Endothelial cell of umbilical vein (primary cell): ENCODE results near the gene ELMOD3. TPM values are rescaled to one million over a fixed set of nuclear protein-coding genes. Genes with fewer than 3 reads are reported as not detected.

Experiments used
- BruUV-seq: library from RNA; stranded (reverse); fragments of 400-500 nt; replicated peaks from 2 replicates; lab custom pipeline; 2021; lab: Mats Ljungman, UMichigan
- CTCF ChIA-PET: fragments of 300-600, 350-600 bp; sonication (Branson Sonifier 250); formaldehyde crosslinking; loops from one replicate; lab custom pipeline; 2021; ENCODE audit warnings: antibody characterized with exemption, inconsistent platforms; lab: Charles Lee
- POLR2A ChIA-PET: fragments of 300-600, 350-600 bp; sonication (Branson Sonifier 250); formaldehyde crosslinking; loops from one replicate; lab custom pipeline; 2021; ENCODE audit warnings: antibody characterized with exemption, inconsistent platforms; lab: Charles Lee
- DNase-seq: peaks from one replicate; pipeline ENCODE4 v3.0.0-alpha.2; 2011; ENCODE audit warnings: low read depth, low spot score
- FAIRE-seq: peaks from 2 replicates; lab custom pipeline; 2011; peaks lifted over from hg19 to GRCh38; lab: Jason Lieb, UNC
- H2AFZ ChIP-seq: 2 replicates; pipeline ENCODE4 v1.6.0; 2012; ENCODE audit warnings: low read depth, low read length, control low read depth, inconsistent platforms
- H3K27ac ChIP-seq: 2 replicates; pipeline ENCODE4 v1.5.1; 2011; ENCODE audit warnings: low read depth, mild to moderate bottlenecking, control low read depth, low read length, moderate library complexity; ENCODE audit not compliant: insufficient read depth
- H3K27me3 ChIP-seq, 2 experiments: 2 replicates each; pipeline versions ENCODE4 v1.6.0 to v1.6.1; 2011; ENCODE audit warnings: low read length in 2 of 2, mixed read lengths in 1 of 2; ENCODE audit not compliant: control insufficient read depth in 2 of 2, insufficient read depth in 2 of 2
- H3K36me3 ChIP-seq, 2 experiments: 2 replicates in 1 of 2; 3 replicates in 1 of 2; pipeline ENCODE4 v1.5.1; 2011; ENCODE audit warnings: low read length in 2 of 2, mild to moderate bottlenecking in 1 of 2, moderate library complexity in 1 of 2; ENCODE audit not compliant: control insufficient read depth in 2 of 2, insufficient read depth in 2 of 2; ENCODE audit errors: extremely low read depth in 1 of 2
- H3K4me1 ChIP-seq: 3 replicates; pipeline ENCODE4 v1.5.1; 2011; ENCODE audit warnings: mild to moderate bottlenecking, low read length; ENCODE audit not compliant: control insufficient read depth, insufficient read depth; ENCODE audit errors: extremely low read depth
- H3K4me2 ChIP-seq: 2 replicates; pipeline ENCODE4 v1.6.1; 2011; ENCODE audit warnings: low read length, control low read depth, mixed read lengths; ENCODE audit not compliant: insufficient read depth
- H3K4me3 ChIP-seq, 3 experiments: fragments of 200-600 bp in 1 of 3; sonication (generic), shearing (Covaris generic) in 1 of 3; replicated peaks in 1 of 3; 2 replicates each; pipeline ENCODE4 v1.5.1; 2011 to 2016; ENCODE audit warnings: control low read depth in 3 of 3, low read length in 3 of 3, mild to moderate bottlenecking in 2 of 3, inconsistent platforms in 1 of 3, low read depth in 1 of 3, moderate library complexity in 1 of 3; ENCODE audit not compliant: insufficient read depth in 1 of 3
- H3K79me2 ChIP-seq: 2 replicates; pipeline ENCODE4 v1.6.0; 2012; ENCODE audit warnings: low read length, inconsistent platforms; ENCODE audit not compliant: control insufficient read depth, insufficient read depth
- H3K9ac ChIP-seq: replicated peaks from 2 replicates; pipeline ENCODE3; 2011; ENCODE audit warnings: low read length, control low read depth; ENCODE audit not compliant: insufficient read depth; ENCODE audit errors: extremely low read depth
- H3K9me1 ChIP-seq: replicated peaks from 3 replicates; pipeline ENCODE4 v1.6.0; 2011; ENCODE audit warnings: mild to moderate bottlenecking, low read length; ENCODE audit not compliant: control insufficient read depth, insufficient read depth; ENCODE audit errors: extremely low read depth
- H3K9me3 ChIP-seq: replicated peaks from 2 replicates; pipeline ENCODE4 v1.5.1; 2012; ENCODE audit warnings: low read length, inconsistent platforms; ENCODE audit not compliant: control insufficient read depth, insufficient read depth
- H4K20me1 ChIP-seq: replicated peaks from 2 replicates; pipeline ENCODE3; 2011; ENCODE audit warnings: mild to moderate bottlenecking, low read length; ENCODE audit not compliant: control insufficient read depth, insufficient read depth; ENCODE audit errors: extremely low read depth
- CTCF ChIP-seq, 2 donors: IDR thresholded peaks; 1 replicate in 1 of 2; 2 replicates in 1 of 2; pipeline ENCODE4 v1.5.1; 2011; ENCODE audit warnings: low read length in 2 of 2, mild to moderate bottlenecking in 2 of 2, moderate library complexity in 2 of 2, control low read depth in 1 of 2, inconsistent platforms in 1 of 2, low read depth in 1 of 2; ENCODE audit not compliant: insufficient read depth in 1 of 2; ENCODE audit errors: extremely low read depth in 1 of 2
- EZH2 ChIP-seq: IDR thresholded peaks from 2 replicates; pipeline ENCODE4 v1.6.1; 2012; ENCODE audit warnings: borderline replicate concordance, low read depth, mild to moderate bottlenecking, moderate library complexity, low read length, inconsistent platforms; ENCODE audit not compliant: severe bottlenecking
- FOS ChIP-seq: IDR thresholded peaks from 2 replicates; pipeline ENCODE4 v1.6.1; 2011; ENCODE audit warnings: mild to moderate bottlenecking, low read length, moderate library complexity, borderline replicate concordance; ENCODE audit not compliant: insufficient read depth
- GATA2 ChIP-seq: IDR thresholded peaks from 2 replicates; pipeline ENCODE4 v1.7.0; 2011; ENCODE audit warnings: low read depth, mild to moderate bottlenecking, moderate library complexity, mixed read lengths, low read length; ENCODE audit not compliant: insufficient read length, insufficient read depth
- JUN ChIP-seq: IDR thresholded peaks from 2 replicates; pipeline ENCODE4 v1.6.1; 2011; ENCODE audit warnings: borderline replicate concordance, low read depth; ENCODE audit not compliant: insufficient read length, insufficient read depth
- MAX ChIP-seq: IDR thresholded peaks from 2 replicates; pipeline ENCODE4 v1.6.1; 2011; ENCODE audit not compliant: insufficient read depth, insufficient read length
- MYC ChIP-seq: IDR thresholded peaks from one replicate; pipeline ENCODE4 v1.6.1; 2011; ENCODE audit warnings: mild to moderate bottlenecking, low read depth, low read length
- POLR2A ChIP-seq: IDR thresholded peaks from 2 replicates; pipeline ENCODE4 v1.6.1; 2012; ENCODE audit warnings: low read depth, mild to moderate bottlenecking, control low read depth, low read length
- POLR2AphosphoS5 ChIP-seq: IDR thresholded peaks from 2 replicates; pipeline ENCODE4 v1.6.1; 2012; ENCODE audit warnings: low read depth, mild to moderate bottlenecking, control low read depth, low read length, moderate library complexity; ENCODE audit not compliant: insufficient read depth
- dilution Hi-C: fragments of 300-500 bp; cut with MboI; formaldehyde crosslinking; loops from one replicate; pipeline ENCODE4 v1.15.0; 2019; ENCODE audit warnings: low sequenced_read_pairs; ENCODE audit not compliant: extremely low pct_ligation_motif_present
- intact Hi-C: fragments of 100-400 bp; cut with micrococcal nuclease; formaldehyde crosslinking; loops from one replicate; pipeline ENCODE4 v1.10.0; 2022
- polyA plus RNA-seq, 4 experiments: library from polyadenylated mRNA; depleted of rRNA in 3 of 4; stranded (reverse) in 3 of 4; unstranded in 1 of 4; fragments of >200 nt; gene quantifications; 2 replicates each; pipeline versions ENCODE4 v1.2.1 to v1.2.3, GENCODE V29; 2011 to 2012; ENCODE audit warnings: missing spikeins in 1 of 4
- total RNA-seq: library from RNA; stranded (reverse); gene quantifications from 2 replicates; pipeline ENCODE4 v1.2.3, GENCODE V29; 2021

Gene ELMOD3
- total and polyA plus RNA-seq, 2 donors (not counting 3 experiments of a cell fraction or from before 2014, with no cell fraction given), result 12.3 to 22.0 TPM

DNA sequence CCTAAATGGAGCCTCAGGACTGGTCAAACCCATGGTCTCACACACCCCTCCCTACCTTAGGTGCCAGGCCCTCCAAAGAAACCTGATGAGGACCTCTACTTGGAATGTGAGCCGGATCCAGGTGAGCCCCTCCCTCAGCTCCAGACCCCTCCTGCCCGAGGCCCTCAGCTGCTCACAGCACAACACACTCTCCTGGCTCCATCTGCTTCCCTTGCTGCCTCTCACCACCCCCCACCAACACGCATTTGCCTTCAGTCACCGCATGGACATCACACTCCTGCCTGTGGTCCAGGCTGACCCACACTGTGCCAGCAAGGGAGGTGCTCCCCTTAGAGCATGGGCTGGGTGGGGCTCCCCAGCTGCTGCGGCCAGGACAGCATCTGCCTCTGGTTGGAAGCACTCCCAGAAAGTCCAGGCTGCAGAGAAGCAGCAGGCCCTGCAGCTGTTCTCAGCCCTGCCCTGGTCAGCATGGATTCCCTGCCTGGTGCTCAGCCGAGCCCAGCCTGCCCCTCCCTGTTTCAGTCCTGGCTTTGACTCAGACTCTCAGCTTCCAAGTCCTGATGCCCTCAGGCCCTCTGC, 79.0 kb downstream of the ELMOD3 start:
- CTCF ChIA-PET, result interaction anchor here (1.2 kb wide), 1 partner anchor 119 kb away, joined by 4 read pairs; no protein-coding TSS in a partner anchor
- intact Hi-C loops (no loop called here), dilution Hi-C loops (no loop called here)
- POLR2A ChIA-PET, result interaction anchor here (1.7 kb wide), 1 partner anchor 105 kb away, joined by 5 read pairs; the partner anchor contains the start of gene MAT2A
- TF ChIP-seq MAX, result no peak
- no peak for TF ChIP-seq POLR2AphosphoS5
- no peak for TF ChIP-seq MYC
- TF ChIP-seq GATA2, result no peak
- TF ChIP-seq POLR2A, result no peak
- no peak for TF ChIP-seq FOS
- no peak for TF ChIP-seq JUN
- H3K9me1 ChIP-seq, result no peaks in the 10 kb centered on the region
- FAIRE-seq, result no peak
- no peaks in the 10 kb centered on the region for H3K27me3 ChIP-seq
- no peak overlapping the region for H3K27ac ChIP-seq
- no peaks in the 10 kb centered on the region for H3K79me2 ChIP-seq
- peaks cover 16% of the 10 kb centered on the region for H3K4me1 ChIP-seq
- no peaks in the 10 kb centered on the region for H3K9me3 ChIP-seq
- no peak overlapping the region for H3K4me2 ChIP-seq
- DNase-seq, result no peak
- H2AFZ ChIP-seq, result no peak overlapping the region
- BruUV-seq, result no TSS peak
- H3K9ac ChIP-seq, result no peak overlapping the region
- no peak overlapping the region for H3K4me3 ChIP-seq
- H3K36me3 ChIP-seq, result no peaks in the 10 kb centered on the region
- H4K20me1 ChIP-seq, result no peaks in the 10 kb centered on the region

GRCh38 chr2:85434696-85435095, 80.1 kb downstream of the ELMOD3 start:
- dilution Hi-C loops, result no loop called here
- no peak overlapping the region for H3K4me2 ChIP-seq
- H3K4me3 ChIP-seq, result no peak overlapping the region
- ChIA-PET POLR2A (no interaction called here), CTCF (no interaction called here)
- BruUV-seq, result no TSS peak
- no peak overlapping the region for H3K27ac ChIP-seq
- H3K79me2 ChIP-seq, result no peaks in the 10 kb centered on the region
- no peak overlapping the region for H2AFZ ChIP-seq
- no peaks in the 10 kb centered on the region for H3K9me3 ChIP-seq
- DNase-seq (no peak), FAIRE-seq (no peak)
- H3K27me3 ChIP-seq, result no peaks in the 10 kb centered on the region
- no peaks in the 10 kb centered on the region for H3K9me1 ChIP-seq
- no peaks in the 10 kb centered on the region for H3K36me3 ChIP-seq
- H3K9ac ChIP-seq, result no peak overlapping the region
- H4K20me1 ChIP-seq, result no peaks in the 10 kb centered on the region
- intact Hi-C loops, result no loop called here
- peaks cover 17% of the 10 kb centered on the region for H3K4me1 ChIP-seq
- TF ChIP-seq CTCF (IDR thresholded peaks at IDR 0.05; ENCODE audit: extremely low read depth in 1 of 2, insufficient read depth in 1 of 2, low read depth in 1 of 2, low read length in 2 of 2) (no peak), EZH2 (no peak), GATA2 (no peak), POLR2A (no peak), JUN (no peak), FOS (no peak), MAX (no peak), POLR2AphosphoS5 (no peak), MYC (no peak)
